GM12878 (cell line): ENCODE measurements around the gene NR2F1-AS1. TPM values are rescaled to one million over a fixed set of nuclear protein-coding genes. Genes with fewer than 3 reads are reported as not detected.
A peak's percentile ranks its signal among the peaks of the same experiment; 100 is the strongest.

Source experiments
- ATAC-seq: fragments of 200-7000 bp; cut with Tn5 transposase; 3 replicates; pipeline ENCODE4 v1.9.1; 2020; ENCODE audit warnings: mild to moderate bottlenecking, moderate library complexity
- BruUV-seq: library from RNA; stranded (reverse); fragments of 400-500 nt; replicated peaks from 2 replicates; lab custom pipeline; 2021; lab: Mats Ljungman, UMichigan
- CTCF ChIA-PET: fragments of 300-600 bp; sonication (Branson Sonifier 250); formaldehyde crosslinking; extraction: SDS; loops from one replicate; lab custom pipeline; 2021; ENCODE audit warnings: inconsistent platforms; lab: Yijun Ruan, JAX
- POLR2A ChIA-PET: fragments of 350-600 bp; formaldehyde crosslinking; extraction: SDS; loops from one replicate; lab custom pipeline; 2021; ENCODE audit warnings: inconsistent platforms; lab: Charles Lee
- RAD21 ChIA-PET: fragments of 300-600 bp; sonication (Branson Sonifier 250); formaldehyde crosslinking; loops from one replicate; lab custom pipeline; 2023; ENCODE audit warnings: antibody characterized with exemption; ENCODE audit not compliant: unreplicated experiment; lab: Charles Lee
- SMC1A ChIA-PET: fragments of 300-600 bp; sonication (Branson Sonifier 250); formaldehyde crosslinking; loops from one replicate; lab custom pipeline; 2023; ENCODE audit not compliant: unreplicated experiment, uncharacterized antibody; lab: Charles Lee
- DNase-seq: peaks from one replicate; pipeline ENCODE4 v3.0.0-alpha.2; 2011; ENCODE audit warnings: low read depth, low spot score
- FAIRE-seq: peaks from 3 replicates; lab custom pipeline; 2011; peaks lifted over from hg19 to GRCh38; lab: Jason Lieb, UNC
- H2AFZ ChIP-seq: 2 replicates; pipeline ENCODE4 v1.6.0; 2011; ENCODE audit warnings: low read depth, low read length, control low read depth; ENCODE audit not compliant: control insufficient read depth
- H3K27ac ChIP-seq: 2 replicates; pipeline ENCODE4 v1.5.1; 2011; ENCODE audit warnings: control low read depth; ENCODE audit not compliant: control insufficient read depth, insufficient read depth
- H3K27me3 ChIP-seq, 2 experiments: replicated peaks in 1 of 2; 2 replicates each; pipeline versions ENCODE4 v1.6.0 to v1.6.1; 2011; ENCODE audit warnings: low read length in 1 of 2; ENCODE audit not compliant: control insufficient read depth in 2 of 2, insufficient read depth in 2 of 2
- H3K36me3 ChIP-seq, 2 experiments: 2 replicates each; pipeline ENCODE4 v1.5.1; 2011; ENCODE audit warnings: low read length in 1 of 2; ENCODE audit not compliant: control insufficient read depth in 2 of 2, insufficient read depth in 2 of 2
- H3K4me1 ChIP-seq: 2 replicates; pipeline ENCODE4 v1.6.1; 2011; ENCODE audit warnings: mild to moderate bottlenecking, low read length, moderate library complexity, mixed read lengths; ENCODE audit not compliant: control insufficient read depth, insufficient read depth
- H3K4me2 ChIP-seq: 2 replicates; pipeline ENCODE4 v1.6.0; 2011; ENCODE audit warnings: control low read depth; ENCODE audit not compliant: control insufficient read depth, insufficient read depth
- H3K4me3 ChIP-seq: fragments of 200-600 bp; sonication (generic); 2 replicates; pipeline ENCODE4 v1.5.1; 2016
- H3K79me2 ChIP-seq: 2 replicates; pipeline ENCODE4 v1.6.0; 2011; ENCODE audit warnings: low read length; ENCODE audit not compliant: control insufficient read depth, insufficient read depth
- H3K9ac ChIP-seq: 2 replicates; pipeline ENCODE4 v1.8.0; 2011; ENCODE audit warnings: low read length, control low read depth, mixed read lengths; ENCODE audit not compliant: control insufficient read depth, insufficient read depth
- H3K9me3 ChIP-seq: replicated peaks from 3 replicates; pipeline ENCODE4 v1.5.1; 2011; ENCODE audit warnings: mild to moderate bottlenecking, low read length; ENCODE audit not compliant: control insufficient read depth, insufficient read depth
- H4K20me1 ChIP-seq: 2 replicates; pipeline ENCODE4 v1.6.0; 2011; ENCODE audit not compliant: control insufficient read depth, insufficient read depth
- EZH2 ChIP-seq: IDR thresholded peaks from 2 replicates; pipeline ENCODE4 v1.6.1; 2012; ENCODE audit warnings: low read depth, mild to moderate bottlenecking, control low read depth, inconsistent platforms, low read length, borderline replicate concordance; ENCODE audit not compliant: control insufficient read depth
- GABPA ChIP-seq: IDR thresholded peaks from 2 replicates; pipeline ENCODE4 v1.6.1; 2014; ENCODE audit warnings: antibody characterized with exemption, low read depth, mild to moderate bottlenecking, inconsistent platforms
- GATAD2B ChIP-seq: fragments of 450-650 bp; conservative IDR thresholded peaks from 2 replicates; pipeline ENCODE4 v1.6.1; 2017; ENCODE audit warnings: low read depth, mild to moderate bottlenecking, moderate library complexity
- IRF4 ChIP-seq: IDR thresholded peaks from 2 replicates; pipeline ENCODE4 v1.6.1; 2011; ENCODE audit warnings: low read depth, low read length
- KLF5 ChIP-seq: fragments of 450-650 bp; IDR thresholded peaks from 2 replicates; pipeline ENCODE4 v1.6.1; 2014; ENCODE audit warnings: mild to moderate bottlenecking; ENCODE audit not compliant: partially characterized antibody
- NR2C1 ChIP-seq: fragments of 450-650 bp; IDR thresholded peaks from 2 replicates; pipeline ENCODE4 v1.6.1; 2017; ENCODE audit warnings: antibody characterized with exemption, mild to moderate bottlenecking, moderate library complexity
- POLR2AphosphoS2 ChIP-seq: IDR thresholded peaks from 2 replicates; pipeline ENCODE4 v1.6.1; 2011; ENCODE audit warnings: low read depth, mild to moderate bottlenecking, low read length, improper control_type of control experiment, moderate library complexity
- TCF12 ChIP-seq: IDR thresholded peaks from 2 replicates; pipeline ENCODE4 v1.6.1; 2011; ENCODE audit warnings: low read depth, mild to moderate bottlenecking, low read length
- WGBS: methylation state at CpG from one replicate; pipeline ENCODE4 v1.1.6; 2016; ENCODE audit warnings: low lambda C conversion rate; ENCODE audit not compliant: insufficient replicate concordance, insufficient coverage; ENCODE audit errors: missing lambda C conversion rate; 5-methylcytosine and 5-hydroxymethylcytosine counted together
- in situ Hi-C: fragments of 300-500 bp; cut with MboI; formaldehyde crosslinking; loops from 9 replicates; pipeline ENCODE4 v1.14.3; 2018; ENCODE audit warnings: mixed read lengths
- intact Hi-C: fragments of 100-400 bp; cut with micrococcal nuclease; formaldehyde crosslinking; loops from one replicate; pipeline ENCODE4 v1.14.2; 2022; ENCODE audit not compliant: unreplicated experiment
- polyA plus RNA-seq, 11 experiments: library from polyadenylated mRNA; depleted of rRNA in 4 of 11; unstranded in 6 of 11; stranded (reverse) in 5 of 11; fragments of >200 nt; fragmentation: Nextera tagmentation in 4 of 11; fragmentation: Illumina TruSeq in 1 of 11; extraction: Ambion mirVana in 4 of 11; extraction: Trizol in 1 of 11; gene quantifications; 1 replicate in 1 of 11; 2 replicates in 10 of 11; pipeline versions ENCODE4 v1.2.1 to v1.2.3, GENCODE V29; 2011 to 2016; ENCODE audit warnings: inconsistent platforms in 2 of 11, missing spikeins in 2 of 11, low read depth in 1 of 11
- total RNA-seq, 4 experiments: library from RNA; depleted of rRNA in 3 of 4; stranded (reverse); fragments of >200 nt in 3 of 4; fragmentation: Illumina TruSeq in 1 of 4; extraction: Trizol in 1 of 4; gene quantifications; 2 replicates each; pipeline versions ENCODE4 v1.2.1 to v1.2.3, GENCODE V29; 2013 to 2021
- TF ChIP-seq, protein P1 (sequence below): fragments of 450-650 bp; conservative IDR thresholded peaks from 2 replicates; pipeline ENCODE4 v1.6.1; 2017; ENCODE audit warnings: mild to moderate bottlenecking, moderate library complexity
- TF ChIP-seq, protein P2 (sequence below): fragments of 450-650 bp; formaldehyde crosslinking; IDR thresholded peaks from 2 replicates; pipeline ENCODE4 v1.4.0; 2022; ENCODE audit warnings: mild to moderate bottlenecking, moderate library complexity

Gene NR2F1-AS1
- total and polyA plus RNA-seq, 10 of the 15 experiments (the other 5 are each of a cell fraction or from before 2014, with no cell fraction given), result 0.11 to 0.85 (median 0.27) TPM

DNA sequence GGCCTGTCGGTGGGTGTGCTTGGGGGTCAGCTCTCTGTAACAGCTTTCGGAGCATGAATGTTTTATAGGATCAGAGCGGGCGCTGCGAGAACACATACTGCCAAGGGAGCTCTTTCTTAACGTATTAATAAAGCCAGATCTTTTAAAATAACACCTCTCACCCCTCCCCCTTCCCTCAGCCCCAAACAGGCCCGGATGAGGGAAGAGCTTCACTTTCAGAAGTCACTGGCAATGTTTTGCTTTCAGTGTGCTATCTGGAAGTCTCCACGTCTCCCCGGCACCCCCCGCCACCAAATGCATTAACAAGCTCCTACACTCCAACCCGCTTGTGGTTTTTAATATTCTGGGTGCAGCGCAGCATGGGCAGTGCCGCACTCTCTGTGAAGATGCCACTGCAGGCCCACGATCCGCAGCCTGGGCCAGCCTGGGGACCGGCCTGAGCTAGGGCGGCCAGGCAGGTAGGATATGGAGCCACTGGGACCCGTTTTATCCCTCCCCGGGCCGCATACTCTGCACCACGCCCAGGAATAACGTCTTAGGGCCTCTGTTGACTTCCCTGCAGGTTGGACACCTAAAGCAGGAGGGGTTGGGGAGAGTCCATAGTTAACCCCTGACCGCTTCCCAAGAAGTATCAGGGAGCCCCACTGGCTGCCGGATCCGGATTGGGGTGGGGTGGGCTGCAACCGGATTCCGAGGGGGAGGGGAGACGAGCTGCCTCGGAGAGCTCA, 14.6 kb upstream of the NR2F1-AS1 start (continued):
- no peak for TF ChIP-seq POLR2AphosphoS2
- no peak for TF ChIP-seq NR2C1
- no peak for TF ChIP-seq TCF12
- no peak for TF ChIP-seq GABPA
- no peak for TF ChIP-seq KLF5
- TF ChIP-seq, protein P1, sequence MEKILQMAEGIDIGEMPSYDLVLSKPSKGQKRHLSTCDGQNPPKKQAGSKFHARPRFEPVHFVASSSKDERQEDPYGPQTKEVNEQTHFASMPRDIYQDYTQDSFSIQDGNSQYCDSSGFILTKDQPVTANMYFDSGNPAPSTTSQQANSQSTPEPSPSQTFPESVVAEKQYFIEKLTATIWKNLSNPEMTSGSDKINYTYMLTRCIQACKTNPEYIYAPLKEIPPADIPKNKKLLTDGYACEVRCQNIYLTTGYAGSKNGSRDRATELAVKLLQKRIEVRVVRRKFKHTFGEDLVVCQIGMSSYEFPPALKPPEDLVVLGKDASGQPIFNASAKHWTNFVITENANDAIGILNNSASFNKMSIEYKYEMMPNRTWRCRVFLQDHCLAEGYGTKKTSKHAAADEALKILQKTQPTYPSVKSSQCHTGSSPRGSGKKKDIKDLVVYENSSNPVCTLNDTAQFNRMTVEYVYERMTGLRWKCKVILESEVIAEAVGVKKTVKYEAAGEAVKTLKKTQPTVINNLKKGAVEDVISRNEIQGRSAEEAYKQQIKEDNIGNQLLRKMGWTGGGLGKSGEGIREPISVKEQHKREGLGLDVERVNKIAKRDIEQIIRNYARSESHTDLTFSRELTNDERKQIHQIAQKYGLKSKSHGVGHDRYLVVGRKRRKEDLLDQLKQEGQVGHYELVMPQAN, result no peak
- TF ChIP-seq, all 136 proteins: peak for 0

DNA sequence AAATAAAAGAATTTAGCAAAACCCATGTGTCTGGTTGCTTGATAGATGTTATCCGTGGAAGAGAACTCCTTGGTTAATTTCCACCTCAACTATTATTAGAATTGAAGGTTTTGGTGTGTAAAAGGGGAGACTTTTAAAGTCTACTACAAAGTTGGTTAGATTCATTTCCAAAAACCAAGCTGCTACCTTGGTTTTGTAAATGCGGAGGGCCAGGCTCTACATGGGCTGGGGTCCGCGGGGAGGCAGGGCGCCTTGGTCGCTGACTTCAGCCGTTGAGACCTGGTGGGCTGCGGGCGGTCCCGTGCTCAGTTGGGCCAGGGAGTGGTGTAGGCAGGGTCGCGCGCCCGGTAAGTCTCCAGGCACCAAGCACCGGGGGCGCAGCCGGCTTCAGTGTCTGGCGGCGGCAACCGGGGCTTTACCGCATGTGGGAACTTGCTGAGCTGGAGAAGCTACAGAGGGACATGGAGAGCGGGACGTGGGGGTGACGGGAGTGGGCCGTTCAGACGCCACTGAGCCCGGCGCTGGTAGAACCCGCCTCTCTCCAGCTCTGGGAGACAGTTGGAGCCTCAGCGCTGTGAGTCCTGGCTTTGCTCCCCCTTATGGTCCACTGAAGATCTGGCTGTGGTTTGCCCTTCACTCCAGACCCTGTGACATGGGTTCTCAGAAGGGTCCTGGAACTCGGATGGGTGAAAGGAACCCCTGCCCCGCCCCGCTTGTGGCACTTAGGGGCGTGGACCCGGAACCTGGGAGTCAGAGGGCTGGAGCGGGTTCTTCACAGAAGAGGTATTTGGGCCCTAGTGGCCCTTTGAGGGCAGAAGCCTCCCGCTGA, 13.8 kb upstream of the NR2F1-AS1 start:
- TF ChIP-seq GABPA (no peak), IRF4 (no peak), EZH2 (0 out of 2 replicates have a peak, but pooled peaks have one; percentile 50), GATAD2B (no peak)
- TF ChIP-seq, protein P2, sequence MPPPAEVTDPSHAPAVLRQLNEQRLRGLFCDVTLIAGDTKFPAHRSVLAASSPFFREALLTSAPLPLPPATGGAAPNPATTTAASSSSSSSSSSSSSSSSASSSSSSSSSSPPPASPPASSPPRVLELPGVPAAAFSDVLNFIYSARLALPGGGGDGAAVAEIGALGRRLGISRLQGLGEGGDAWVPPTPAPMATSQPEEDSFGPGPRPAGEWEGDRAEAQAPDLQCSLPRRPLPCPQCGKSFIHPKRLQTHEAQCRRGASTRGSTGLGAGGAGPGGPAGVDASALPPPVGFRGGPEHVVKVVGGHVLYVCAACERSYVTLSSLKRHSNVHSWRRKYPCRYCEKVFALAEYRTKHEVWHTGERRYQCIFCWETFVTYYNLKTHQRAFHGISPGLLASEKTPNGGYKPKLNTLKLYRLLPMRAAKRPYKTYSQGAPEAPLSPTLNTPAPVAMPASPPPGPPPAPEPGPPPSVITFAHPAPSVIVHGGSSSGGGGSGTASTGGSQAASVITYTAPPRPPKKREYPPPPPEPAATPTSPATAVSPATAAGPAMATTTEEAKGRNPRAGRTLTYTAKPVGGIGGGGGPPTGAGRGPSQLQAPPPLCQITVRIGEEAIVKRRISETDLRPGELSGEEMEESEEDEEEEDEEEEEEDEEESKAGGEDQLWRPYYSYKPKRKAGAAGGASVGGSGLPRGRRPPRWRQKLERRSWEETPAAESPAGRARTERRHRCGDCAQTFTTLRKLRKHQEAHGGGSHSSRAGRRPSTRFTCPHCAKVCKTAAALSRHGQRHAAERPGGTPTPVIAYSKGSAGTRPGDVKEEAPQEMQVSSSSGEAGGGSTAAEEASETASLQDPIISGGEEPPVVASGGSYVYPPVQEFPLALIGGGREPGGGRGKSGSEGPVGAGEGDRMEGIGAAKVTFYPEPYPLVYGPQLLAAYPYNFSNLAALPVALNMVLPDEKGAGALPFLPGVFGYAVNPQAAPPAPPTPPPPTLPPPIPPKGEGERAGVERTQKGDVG (CRISPR knock-in tag), result no peak
- ChIA-PET RAD21 (interaction anchor here (1.3 kb wide), 1 partner anchor 206 kb away, joined by 3 read pairs; no protein-coding TSS in a partner anchor), SMC1A (interaction anchor here (0.8 to 1.5 kb wide), 3 partner anchors 8 to 25 kb away, joined by 3 to 6 read pairs (median 3); no protein-coding TSS in a partner anchor), CTCF (interaction anchor here (1.0 to 1.5 kb wide), 4 partner anchors 8 to 300 kb away, joined by 3 to 4 read pairs (median 3); partner anchors contain the start of gene NR2F1), POLR2A (interaction anchor here (1.6 kb wide), 1 partner anchor 8 kb away, joined by 3 read pairs; no protein-coding TSS in a partner anchor)
- no peak overlapping the region for H2AFZ ChIP-seq
- H3K27me3 ChIP-seq, result peaks cover 26 to 28% of the 10 kb centered on the region in 2 experiments
- FAIRE-seq, result no peak
- H3K9ac ChIP-seq, result no peak overlapping the region
- peak; percentile 39 for ATAC-seq
- H3K4me1 ChIP-seq, result no peaks in the 10 kb centered on the region
- no peak overlapping the region for H3K27ac ChIP-seq
- no peaks in the 10 kb centered on the region for H3K79me2 ChIP-seq
- H3K9me3 ChIP-seq, result no peaks in the 10 kb centered on the region; the same call in 1 of the 3 replicates
- no peaks in the 10 kb centered on the region for H3K36me3 ChIP-seq
- intact Hi-C loops (no loop called here), in situ Hi-C loops (loop anchor here (5.0 to 25.0 kb wide), 2 partner anchors 212 to 1092 kb away; no protein-coding TSS in a partner anchor)
- no peak overlapping the region for H3K4me3 ChIP-seq
- no peak for DNase-seq
- no TSS peak for BruUV-seq
- no peaks in the 10 kb centered on the region for H4K20me1 ChIP-seq
- H3K4me2 ChIP-seq, result no peak overlapping the region
- WGBS, result 15% methylated on average over 31 of the region's 37 CpGs
